Subcutaneous abdominal adipose tissue (tissue), 5 donors: Measurements from ENCODE around the gene EN2.

ENCODE experiments used
- H3K27ac ChIP-seq: one replicate; pipeline ENCODE4 v1.7.0; 2013; ENCODE audit warnings: low read depth, mild to moderate bottlenecking, inconsistent platforms, low read length, moderate library complexity
- H3K27me3 ChIP-seq, 5 donors: one replicate each; pipeline ENCODE4 v1.7.0; 2013; ENCODE audit warnings: low read length in 5 of 5, inconsistent platforms in 1 of 5; ENCODE audit not compliant: control insufficient read depth in 5 of 5, insufficient read depth in 4 of 5
- H3K36me3 ChIP-seq, 5 donors: one replicate each; pipeline ENCODE4 v1.7.0; 2013; ENCODE audit warnings: low read length in 5 of 5; ENCODE audit not compliant: control insufficient read depth in 5 of 5, insufficient read depth in 5 of 5
- H3K4me1 ChIP-seq, 5 donors: one replicate each; pipeline ENCODE4 v1.7.0; 2013; ENCODE audit warnings: low read length in 5 of 5, mild to moderate bottlenecking in 3 of 5, moderate library complexity in 1 of 5; ENCODE audit not compliant: control insufficient read depth in 5 of 5, insufficient read depth in 5 of 5
- H3K4me3 ChIP-seq, 5 donors: one replicate each; pipeline ENCODE4 v1.7.0; 2013; ENCODE audit warnings: low read length in 5 of 5, low read depth in 1 of 5
- H3K9ac ChIP-seq, 5 donors: one replicate each; pipeline ENCODE4 v1.7.0; 2013; ENCODE audit warnings: low read length in 5 of 5, mild to moderate bottlenecking in 4 of 5, moderate library complexity in 3 of 5
- H3K9me3 ChIP-seq, 5 donors: one replicate each; pipeline ENCODE4 v1.7.0; 2013; ENCODE audit warnings: low read length in 5 of 5; ENCODE audit not compliant: control insufficient read depth in 5 of 5
- donor health status: healthy.
- donor health status: healthy.
- donor health status: healthy.
- donor health status: healthy.
- donor health status: healthy.

EN2 gene

DNA sequence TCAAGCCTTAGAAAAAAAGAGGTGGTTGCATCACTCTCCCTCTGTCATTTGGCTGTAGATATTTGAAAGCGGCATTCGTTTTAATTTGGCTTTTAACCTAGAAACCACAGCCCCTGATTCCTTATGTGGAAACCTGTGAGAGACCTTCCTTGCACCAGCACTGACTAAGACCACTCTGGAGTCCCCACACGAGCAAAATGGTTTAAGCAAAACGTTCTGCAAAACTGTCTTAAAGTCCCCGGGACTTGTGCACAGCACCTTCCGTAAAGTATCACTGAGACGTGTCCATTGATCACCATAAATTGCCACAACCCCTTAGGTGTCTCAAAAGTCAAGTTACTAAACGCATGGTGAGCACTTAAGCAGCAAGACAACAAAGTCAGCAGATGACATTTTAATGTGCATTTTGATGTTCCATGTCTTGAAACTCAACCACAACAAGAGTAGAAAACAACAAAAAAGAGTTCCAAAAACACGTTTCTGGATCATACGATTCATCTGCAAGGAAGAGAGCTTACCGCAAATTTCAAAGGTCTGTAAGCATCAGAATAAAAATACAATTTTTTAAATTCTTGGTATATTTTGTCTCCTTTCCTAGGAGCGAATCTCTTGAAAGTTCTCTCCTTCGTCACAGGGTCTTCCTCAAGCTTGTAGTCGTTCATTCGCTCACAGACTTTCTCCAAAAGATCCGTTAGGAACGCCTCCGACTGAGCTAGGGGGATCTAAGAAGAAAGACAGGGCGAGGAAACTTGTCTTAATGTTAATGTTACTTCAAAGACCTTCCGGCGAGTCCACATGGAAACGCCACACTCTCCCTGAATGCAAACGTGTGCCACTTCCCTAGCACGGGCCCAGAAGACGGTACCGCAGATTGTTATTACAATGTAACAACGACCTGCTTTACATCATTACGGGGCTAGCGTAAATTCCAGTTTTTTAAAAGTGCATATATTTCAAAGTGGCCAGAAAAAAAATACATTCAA lies 50.7 kb downstream of the EN2 start:
- no peak overlapping the region for H3K27ac ChIP-seq
- H3K9me3 ChIP-seq = no peaks in the 10 kb centered on the region
- peaks cover 41 to 76% (median 74%) of the 10 kb centered on the region in 5 donors for H3K27me3 ChIP-seq
- H3K36me3 ChIP-seq = no peaks in the 10 kb centered on the region
- no peak overlapping the region for H3K9ac ChIP-seq
- peaks cover 0 to 8% (median 4%) of the 10 kb centered on the region in 5 donors for H3K4me1 ChIP-seq
- no peak overlapping the region for H3K4me3 ChIP-seq

DNA sequence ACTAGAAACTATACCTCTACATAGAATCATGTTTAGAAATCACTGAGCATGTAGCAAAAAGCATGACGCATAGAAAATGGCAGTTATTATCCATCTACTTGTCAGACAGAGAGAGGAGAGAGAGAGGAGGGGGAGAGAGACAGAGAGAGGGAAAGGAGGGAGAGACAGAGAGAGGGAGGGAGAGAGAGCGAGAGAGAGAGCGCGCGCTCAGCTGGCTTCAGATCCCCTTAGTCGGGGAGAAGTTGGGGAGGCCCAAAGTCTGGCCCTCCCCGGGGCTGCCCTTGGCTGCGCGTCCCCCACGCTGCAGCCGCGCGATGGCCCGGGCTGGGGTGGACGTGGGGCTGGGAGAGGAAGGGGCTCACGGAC lies 51.4 kb downstream of the EN2 start:
- Histone ChIP-seq H3K4me3 (no peak overlapping the region), H3K27ac (no peak overlapping the region), H3K4me1 (peaks cover 0 to 8% (median 4%) of the 10 kb centered on the region in 5 donors), H3K9me3 (no peaks in the 10 kb centered on the region), H3K9ac (no peak overlapping the region), H3K27me3 (peaks cover 38 to 79% (median 70%) of the 10 kb centered on the region in 5 donors), H3K36me3 (no peaks in the 10 kb centered on the region)

DNA sequence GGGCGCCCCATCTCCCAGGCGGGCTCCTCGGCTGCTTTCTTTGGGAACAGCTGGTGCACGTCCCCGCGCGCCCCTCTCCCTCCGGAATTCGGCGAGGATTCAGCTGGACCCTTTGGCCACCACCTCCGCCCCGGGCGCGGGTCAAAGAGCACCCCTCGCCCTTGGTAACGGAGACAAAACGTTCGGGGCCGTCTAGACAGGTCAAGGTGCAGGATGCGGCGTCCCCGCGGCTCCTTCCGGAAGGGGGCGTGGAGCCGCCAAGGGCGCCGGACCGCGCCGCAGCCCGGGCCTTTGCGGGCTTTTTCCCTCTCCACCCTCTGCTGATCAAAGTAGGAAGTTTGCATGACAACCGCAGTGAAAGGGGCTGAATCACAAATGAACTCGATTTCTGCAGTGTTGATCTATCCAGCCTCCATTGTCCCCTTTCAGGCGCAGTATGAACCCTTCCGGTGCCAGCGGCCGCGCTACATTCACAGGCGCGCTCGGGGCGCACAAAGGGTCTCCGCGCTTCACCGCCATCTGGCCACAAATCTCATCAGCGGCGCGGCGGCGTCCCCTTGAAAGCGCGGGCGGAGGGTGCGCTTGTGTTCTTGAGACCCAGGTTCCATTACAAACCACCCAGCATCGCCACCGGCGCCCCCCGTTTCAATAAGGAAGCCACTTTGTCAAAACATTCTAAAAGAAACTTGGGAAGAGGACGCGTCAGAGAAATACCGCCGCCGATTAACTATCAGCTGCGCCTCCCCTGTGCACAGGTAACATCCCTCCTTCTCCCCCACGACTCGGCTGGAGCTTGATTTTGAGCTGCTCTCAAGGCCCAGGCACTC lies 52.0 kb downstream of the EN2 start:
- Histone ChIP-seq H3K27ac (no peak overlapping the region), H3K9ac (no peak overlapping the region), H3K4me1 (peaks cover 0 to 8% (median 4%) of the 10 kb centered on the region in 5 donors), H3K4me3 (no peak overlapping the region), H3K36me3 (no peaks in the 10 kb centered on the region), H3K9me3 (no peaks in the 10 kb centered on the region), H3K27me3 (peaks cover 35 to 75% (median 66%) of the 10 kb centered on the region in 5 donors)

DNA sequence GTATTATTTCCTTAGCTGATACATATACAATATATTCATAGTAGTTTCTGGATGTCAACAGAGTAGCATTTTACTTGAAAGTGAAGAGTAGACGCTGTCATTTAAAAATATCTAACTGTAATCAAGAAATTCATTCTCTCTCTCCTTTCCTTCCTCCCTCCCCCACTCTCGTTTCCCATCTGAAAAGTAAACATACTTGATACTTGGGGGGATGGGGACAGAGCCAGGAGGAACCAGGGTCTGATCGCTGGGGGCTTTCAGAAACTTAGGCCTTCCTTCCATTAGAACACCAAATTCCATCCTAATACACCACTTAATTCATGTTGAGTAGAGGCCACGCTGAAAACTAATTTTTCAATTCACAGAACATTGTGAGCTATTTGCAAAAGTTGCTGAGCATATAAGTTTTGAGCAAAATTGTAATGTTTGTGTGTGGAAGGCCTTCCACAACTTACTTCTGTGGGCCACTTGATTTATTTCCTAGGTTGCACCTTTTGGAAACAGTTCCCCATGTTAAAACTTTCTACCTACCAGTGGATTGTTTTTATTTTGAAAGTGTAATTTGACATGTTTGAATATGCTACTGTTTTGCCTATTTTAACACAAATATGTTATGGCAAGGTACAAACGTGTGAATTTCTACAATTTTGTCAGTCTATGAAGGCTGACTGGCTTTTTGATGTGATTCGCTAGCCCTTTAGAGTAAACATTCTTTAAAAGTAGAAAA lies 53.2 kb downstream of the EN2 start:
- Histone ChIP-seq H3K4me3 (no peak overlapping the region), H3K9ac (no peak overlapping the region), H3K27me3 (peaks cover 32 to 75% (median 66%) of the 10 kb centered on the region in 5 donors)

GRCh38 chr7:155511702-155511996 lies 53.7 kb downstream of the EN2 start:
- H3K4me1 ChIP-seq = peaks cover 0 to 8% (median 4%) of the 10 kb centered on the region in 5 donors
- H3K36me3 ChIP-seq = no peaks in the 10 kb centered on the region
- no peak overlapping the region for H3K9ac ChIP-seq
- H3K27ac ChIP-seq = no peak overlapping the region
- H3K27me3 ChIP-seq = peaks cover 32 to 75% (median 66%) of the 10 kb centered on the region in 5 donors
- H3K4me3 ChIP-seq = no peak overlapping the region
- no peaks in the 10 kb centered on the region for H3K9me3 ChIP-seq

More for the DNA sequence above, 53.2 kb downstream of the EN2 start:
- Histone ChIP-seq H3K4me1 (peaks cover 0 to 8% (median 4%) of the 10 kb centered on the region in 5 donors), H3K36me3 (no peaks in the 10 kb centered on the region), H3K9me3 (no peaks in the 10 kb centered on the region), H3K27ac (no peak overlapping the region)

DNA sequence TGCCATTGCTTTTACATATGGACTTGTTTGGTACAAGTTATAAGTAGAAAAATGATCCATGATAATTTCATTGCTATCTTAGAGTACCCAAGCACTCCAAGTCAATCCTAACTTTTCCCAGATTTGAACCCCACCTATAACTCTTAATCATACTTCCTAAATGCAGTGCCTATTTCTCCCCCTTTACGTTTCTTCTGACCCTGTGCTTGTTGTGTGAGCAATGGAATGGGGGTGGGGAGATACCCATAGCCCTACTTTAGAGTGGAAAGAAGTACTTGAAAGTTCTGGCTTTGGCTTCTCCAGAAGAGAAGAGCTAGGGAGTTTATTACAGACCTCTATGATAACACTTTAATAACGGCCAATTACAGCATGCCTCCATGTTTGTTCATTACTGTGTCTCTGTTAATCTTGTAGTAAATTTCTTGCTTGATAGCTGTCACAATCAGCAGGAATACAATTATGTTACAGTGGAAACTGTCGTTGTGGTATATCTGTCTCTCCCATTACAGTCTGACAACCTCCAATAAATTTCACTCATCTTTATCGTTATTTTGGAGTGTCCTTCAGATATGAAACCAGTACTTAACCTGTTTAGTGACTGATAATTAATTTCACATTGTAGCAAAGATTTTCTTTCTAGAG lies 54.4 kb downstream of the EN2 start:
- H3K27ac ChIP-seq = no peak overlapping the region
- H3K36me3 ChIP-seq = no peaks in the 10 kb centered on the region
- peaks cover 0 to 8% (median 4%) of the 10 kb centered on the region in 5 donors for H3K4me1 ChIP-seq
- H3K27me3 ChIP-seq = peaks cover 32 to 75% (median 63%) of the 10 kb centered on the region in 5 donors
- H3K4me3 ChIP-seq = no peak overlapping the region
- H3K9ac ChIP-seq = no peak overlapping the region
- no peaks in the 10 kb centered on the region for H3K9me3 ChIP-seq

DNA sequence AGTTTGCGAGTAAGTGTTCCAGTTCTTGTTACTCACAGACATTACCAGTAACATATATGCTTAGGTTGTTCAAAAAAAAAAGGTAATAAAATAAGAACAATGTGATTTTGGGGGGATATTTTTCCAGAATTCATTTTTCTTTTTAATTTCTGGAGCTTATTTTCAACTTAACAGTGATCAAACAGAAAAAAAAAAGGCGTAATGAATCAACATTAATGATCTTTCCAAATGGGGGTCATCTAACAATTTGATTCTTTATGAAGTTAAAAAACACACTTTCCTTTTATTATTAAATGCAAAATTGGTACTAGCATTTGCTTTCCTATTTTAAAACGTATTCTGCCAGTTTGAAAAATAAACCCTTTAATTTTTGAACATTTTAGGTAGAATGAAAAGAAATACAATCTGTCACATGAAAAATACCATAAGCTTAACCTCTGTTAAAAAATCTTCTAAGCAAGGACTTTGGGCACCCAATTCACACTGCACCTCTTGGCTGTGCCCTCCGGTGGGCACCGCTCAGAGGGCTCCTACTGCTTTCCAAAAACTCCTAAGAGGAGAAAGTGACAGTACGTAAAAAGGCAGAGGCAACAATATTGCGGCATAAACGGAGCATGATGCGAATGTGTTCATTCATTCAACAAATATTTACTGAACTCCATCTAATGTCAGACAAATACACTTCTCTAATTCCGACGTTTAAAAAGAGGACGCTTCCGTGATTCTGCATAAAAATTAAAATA lies 55.8 kb downstream of the EN2 start:
- H3K9me3 ChIP-seq = no peaks in the 10 kb centered on the region
- no peaks in the 10 kb centered on the region for H3K36me3 ChIP-seq
- no peak overlapping the region for H3K9ac ChIP-seq
- no peak overlapping the region for H3K4me3 ChIP-seq
- peaks cover 24 to 72% (median 54%) of the 10 kb centered on the region in 5 donors for H3K27me3 ChIP-seq
- H3K27ac ChIP-seq = no peak overlapping the region
- peaks cover 0 to 8% (median 4%) of the 10 kb centered on the region in 5 donors for H3K4me1 ChIP-seq

- Histone ChIP-seq H3K27me3 (peaks cover 23 to 68% (median 48%) of the 10 kb centered on the region in 5 donors), H3K9ac (no peak overlapping the region), H3K4me3 (no peak overlapping the region), H3K4me1 (peaks cover 0 to 8% (median 4%) of the 10 kb centered on the region in 5 donors), H3K36me3 (no peaks in the 10 kb centered on the region), H3K27ac (no peak overlapping the region), H3K9me3 (no peaks in the 10 kb centered on the region)
Measured at GRCh38 chr7:155514296-155514695, 56.4 kb downstream of the EN2 start.
